Renal cortex interstitium (tissue), 11 donors: ENCODE measurements around the gene RAD51B. TPM values are rescaled to one million over a fixed set of nuclear protein-coding genes. Genes with fewer than 3 reads are reported as not detected.
"Not testable (repeated sequence)": the region's sequence is repeated elsewhere in the genome, so short reads cannot be mapped to it uniquely, and the experiment has no call there.

Source experiments
- DNase-seq, 11 donors: peaks; one replicate each; pipeline ENCODE4 v3.0.0-alpha.2; 2013; ENCODE audit warnings: low read depth in 9 of 11, low spot score in 4 of 11; ENCODE audit errors: extremely low read depth in 1 of 11
- polyA plus RNA-seq, 3 donors: library from polyadenylated mRNA; unstranded; fragments of 120-200 nt; gene quantifications; one replicate each; pipeline ENCODE4 v1.2.1, GENCODE V29; 2013; ENCODE audit not compliant: insufficient read length in 3 of 3

Gene RAD51B
- polyA plus RNA-seq, 3 donors = 12.5 to 13.0 (median 12.5) TPM

DNA sequence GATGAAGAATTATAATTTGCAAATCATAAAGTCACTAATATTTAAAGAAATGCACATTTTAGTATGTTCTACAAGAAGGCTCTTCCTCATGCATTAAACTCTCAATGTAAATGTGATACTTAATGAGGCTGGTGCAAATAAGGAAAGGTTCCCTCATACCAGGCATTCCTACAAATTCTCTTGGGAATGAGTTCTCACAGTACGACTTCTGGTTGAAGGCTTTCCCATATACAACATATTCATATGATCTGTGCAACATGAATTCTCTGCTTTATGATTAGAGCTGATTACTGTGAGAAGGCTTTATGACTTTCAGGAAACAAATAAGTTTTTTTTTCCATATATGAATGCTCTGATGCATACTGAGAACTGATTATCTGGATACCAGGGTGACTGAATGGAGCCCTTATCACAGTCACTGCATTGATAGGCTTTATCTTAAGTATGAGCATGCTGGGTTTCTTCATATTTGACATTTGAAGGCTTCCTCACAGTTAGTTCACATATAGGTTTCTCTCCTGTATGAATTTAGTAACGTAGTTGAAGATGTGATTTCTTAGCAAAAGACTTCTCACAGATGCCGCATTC lies 293.9 kb downstream of the RAD51B start:
- no peak for DNase-seq

GRCh38 chr14:68115952-68116351 lies 296.4 kb downstream of the RAD51B start:
- DNase-seq = not testable (repeated sequence)

GRCh38 chr14:68122651-68123050 lies 303.1 kb downstream of the RAD51B start:
- no peak for DNase-seq

- no peak for DNase-seq
These were observed 304.5 kb downstream of the RAD51B start for GRCh38 chr14:68124050-68124449.

DNA sequence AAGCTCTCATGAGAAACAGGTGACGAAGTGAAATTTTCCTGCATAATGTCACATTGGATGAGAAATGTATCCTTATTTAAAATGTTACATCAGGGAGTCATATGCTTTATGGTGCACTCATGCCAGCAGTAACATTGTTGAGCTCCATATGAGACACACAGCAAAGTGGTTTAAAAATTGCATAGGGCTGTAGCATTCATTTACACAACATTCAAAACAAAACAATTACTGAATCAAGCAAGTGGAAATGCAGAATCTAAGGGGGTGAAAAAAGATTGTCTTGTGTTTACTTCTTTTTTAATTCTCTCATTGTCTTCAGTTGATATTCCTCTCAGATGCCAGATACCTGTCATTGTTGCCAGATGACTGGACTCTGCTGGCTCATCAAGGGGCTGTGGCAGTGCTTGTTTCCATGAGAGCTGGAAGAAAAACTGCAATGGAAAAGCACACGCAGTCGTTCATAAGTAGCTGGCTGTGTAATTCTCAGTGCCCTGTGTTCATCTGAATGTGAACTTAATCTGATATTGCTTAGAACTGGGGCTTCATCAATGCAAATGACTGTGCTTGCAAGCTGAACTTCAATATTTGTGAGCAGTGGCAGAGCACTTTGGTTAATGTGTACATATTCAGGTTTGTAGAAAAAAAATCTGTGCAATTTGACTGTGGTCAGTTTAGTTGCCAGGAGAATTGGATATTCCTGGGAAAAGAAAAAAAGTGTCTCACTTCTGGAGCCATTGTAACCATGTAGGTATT lies 305.6 kb downstream of the RAD51B start:
- DNase-seq = no peak

- DNase-seq = no peak
These were observed 307.6 kb downstream of the RAD51B start for GRCh38 chr14:68127166-68127565.

GRCh38 chr14:68131907-68132306 lies 312.3 kb downstream of the RAD51B start:
- DNase-seq = no peak

GRCh38 chr14:68132563-68133121 lies 313.1 kb downstream of the RAD51B start:
- DNase-seq = no peak

DNA sequence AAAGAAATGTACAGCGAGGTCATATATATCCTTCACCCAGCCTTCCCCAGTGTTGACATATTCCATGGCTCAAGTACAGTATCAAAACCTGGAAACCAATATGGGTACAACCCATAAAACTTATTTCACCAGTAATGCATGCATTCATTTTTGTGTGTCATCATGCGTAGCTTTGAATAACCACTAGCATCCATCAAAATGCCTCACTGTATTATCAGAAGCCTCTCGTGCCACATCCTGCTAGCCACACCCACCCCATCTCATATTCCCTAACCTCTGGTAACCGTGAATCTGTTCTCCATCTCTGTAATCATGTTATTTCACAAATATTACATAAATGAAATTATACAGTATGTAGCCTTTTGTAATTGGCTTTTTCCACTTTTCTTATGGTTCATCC lies 314.3 kb downstream of the RAD51B start:
- no peak for DNase-seq

DNA sequence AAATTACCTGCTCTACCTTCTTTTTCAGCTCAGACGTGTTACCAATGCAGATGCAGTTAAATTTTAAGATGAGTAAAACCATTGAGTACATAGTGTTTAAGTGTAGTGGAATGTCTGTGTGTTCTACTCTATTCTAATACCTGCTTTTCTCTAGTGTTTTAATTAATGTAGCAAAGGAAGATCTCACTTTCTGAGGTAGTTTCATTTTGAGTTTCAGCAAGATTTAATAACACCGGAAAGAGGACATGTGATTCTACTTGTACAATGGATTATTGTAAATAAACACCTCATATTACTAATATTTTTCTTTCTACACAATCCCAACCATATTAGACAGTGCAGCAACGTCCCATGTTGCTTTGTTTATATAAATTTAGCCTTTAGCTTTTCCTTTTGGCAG lies 315.4 kb downstream of the RAD51B start:
- no peak for DNase-seq

DNA sequence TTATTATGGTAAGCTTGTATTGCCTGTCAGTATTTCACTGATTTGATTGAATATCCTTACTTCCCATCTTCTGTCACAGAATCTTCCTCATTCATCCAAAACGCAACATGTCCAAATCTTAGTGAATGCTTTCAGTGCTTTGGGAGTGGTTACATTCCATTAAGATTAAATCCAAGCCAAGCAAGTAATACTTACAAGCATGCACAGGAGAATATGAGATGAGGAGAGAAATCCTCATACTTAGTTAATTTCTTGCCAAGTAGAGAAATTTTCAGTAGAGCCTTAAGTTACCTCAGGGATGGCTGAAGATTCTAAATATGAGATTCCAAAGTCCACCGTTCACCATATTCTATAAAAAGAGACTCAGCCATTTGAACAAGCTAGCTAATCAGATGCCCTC lies 316.0 kb downstream of the RAD51B start:
- no peak for DNase-seq

GRCh38 chr14:68137704-68138619 lies 318.4 kb downstream of the RAD51B start:
- peak in 10 of 11 donors; percentile 48 to 90 (median 72) for DNase-seq

GRCh38 chr14:68139431-68140075 lies 320.0 kb downstream of the RAD51B start:
- DNase-seq = no peak

- peak in 10 of 11 donors; percentile 57 to 86 (median 75) for DNase-seq
These were observed 320.6 kb downstream of the RAD51B start for GRCh38 chr14:68140076-68140741.

DNA sequence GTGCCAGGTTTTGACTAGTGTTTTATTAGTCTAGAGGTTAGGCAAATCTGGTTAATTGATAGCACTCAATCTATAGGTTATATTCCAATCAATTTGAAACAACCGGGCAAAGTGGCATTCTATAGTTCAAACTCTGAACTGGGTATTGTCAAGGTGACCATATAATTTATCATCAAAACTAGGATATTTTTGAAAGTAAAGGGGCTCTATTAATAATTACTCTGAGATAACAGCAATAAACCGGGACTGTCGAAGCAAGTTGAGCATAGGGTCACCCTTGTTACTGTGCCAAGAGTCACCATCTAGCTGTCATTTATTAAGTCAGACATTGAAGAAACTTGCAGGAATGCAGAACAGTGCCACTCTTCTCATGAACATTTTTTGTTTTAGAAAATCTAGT lies 321.2 kb downstream of the RAD51B start:
- no peak for DNase-seq

DNA sequence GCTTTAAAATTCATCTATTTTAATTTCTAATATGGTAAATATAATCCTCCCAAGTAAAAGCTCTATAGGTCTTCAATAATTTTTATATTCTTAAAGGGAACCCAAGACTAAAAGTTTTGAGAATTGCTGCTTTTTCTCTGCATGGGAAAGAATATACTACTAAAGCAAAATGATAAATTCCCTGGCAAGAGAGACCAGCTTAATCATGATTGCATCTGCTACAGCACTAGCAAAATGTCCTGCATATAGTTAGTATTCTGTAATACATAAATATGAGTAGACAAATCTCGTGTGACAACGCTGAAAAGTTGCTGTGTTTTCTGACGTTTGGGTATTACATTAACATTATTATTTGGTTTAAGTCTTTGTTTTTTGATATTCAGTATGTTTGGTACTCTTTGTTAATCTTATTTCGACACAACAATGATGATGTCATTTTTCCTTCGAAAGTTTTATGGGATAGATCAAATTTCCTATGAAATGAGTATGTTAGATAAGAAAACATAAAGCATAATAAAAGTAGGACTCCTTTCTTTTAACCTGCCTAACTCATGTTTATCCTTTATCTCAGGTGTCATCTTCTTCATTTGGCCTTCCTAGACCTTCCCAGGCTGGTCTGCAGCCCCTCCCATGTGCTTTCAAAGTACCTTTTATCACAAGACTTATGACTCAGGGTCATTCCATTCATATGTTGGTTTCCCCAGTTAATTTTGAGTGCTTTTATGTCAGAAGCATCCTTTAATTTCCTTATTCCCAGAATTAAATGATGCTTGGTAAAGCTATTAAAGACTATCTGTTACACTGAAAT lies 321.9 kb downstream of the RAD51B start:
- no peak for DNase-seq

DNA sequence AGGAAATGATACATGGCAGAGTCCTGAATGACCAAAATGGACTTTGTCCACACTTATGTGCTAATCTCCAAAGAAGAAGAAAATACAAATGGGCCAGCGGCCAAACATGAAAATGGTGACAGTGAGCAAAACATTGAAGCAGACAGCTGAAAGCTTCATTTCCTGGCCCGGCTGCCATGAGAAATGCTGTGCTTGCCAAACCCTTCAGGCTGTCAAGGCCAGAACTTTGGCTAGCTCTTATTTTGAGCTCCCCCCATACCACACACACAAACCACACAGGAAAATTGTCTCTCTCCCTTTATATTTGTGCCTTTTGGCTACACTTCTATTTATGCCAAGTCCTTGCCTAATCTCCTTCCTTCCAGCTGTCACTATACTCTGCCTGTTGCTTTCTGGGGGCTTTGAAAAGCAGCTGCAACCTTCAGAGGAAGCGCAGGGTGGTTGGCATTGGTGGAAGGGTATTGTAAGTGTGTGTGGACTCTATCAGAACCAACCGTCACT lies 323.8 kb downstream of the RAD51B start:
- no peak for DNase-seq
